Neural cell (in vitro differentiated cells): ENCODE data around the gene ATP8B4. TPM values are rescaled to one million over a fixed set of nuclear protein-coding genes. Genes with fewer than 3 reads are reported as not detected.

ENCODE experiments used
- H2AFZ ChIP-seq: fragments of 200-600, 300-800 bp; sonication (generic), shearing (Covaris generic); 2 replicates; pipeline ENCODE4 v1.6.0; 2014; ENCODE audit warnings: low read depth, mild to moderate bottlenecking, antibody characterized with exemption, low read length, moderate library complexity
- H3F3A ChIP-seq: fragments of 200-600 bp; shearing (Covaris generic); 2 replicates; pipeline ENCODE4 v1.6.1; 2016; ENCODE audit warnings: mild to moderate bottlenecking, moderate library complexity, mixed read lengths, antibody characterized with exemption, low read length; ENCODE audit not compliant: insufficient read depth, poor library complexity, severe bottlenecking
- H3K27ac ChIP-seq: fragments of 200-600, 300-800 bp; sonication (generic), shearing (Covaris generic); 2 replicates; pipeline ENCODE4 v1.5.1; 2014; ENCODE audit warnings: mild to moderate bottlenecking, low read length, moderate library complexity
- H3K27me3 ChIP-seq: fragments of 300-800, 200-600 bp; sonication (generic), shearing (Covaris generic); 2 replicates; pipeline ENCODE4 v1.6.0; 2014; ENCODE audit warnings: mild to moderate bottlenecking, low read depth, low read length, moderate library complexity; ENCODE audit not compliant: insufficient read depth
- H3K36me3 ChIP-seq: fragments of 300-800, 200-600 bp; sonication (generic), shearing (Covaris generic); 2 replicates; pipeline ENCODE4 v1.5.1; 2014; ENCODE audit warnings: mild to moderate bottlenecking, antibody characterized with exemption, low read length, moderate library complexity; ENCODE audit not compliant: insufficient read depth
- H3K4me2 ChIP-seq: fragments of 300-800, 200-600 bp; sonication (generic), shearing (Covaris generic); 2 replicates; pipeline ENCODE4 v1.6.0; 2014; ENCODE audit warnings: mild to moderate bottlenecking, low read length
- H3K4me3 ChIP-seq: fragments of 300-800, 200-600 bp; sonication (generic), shearing (Covaris generic); 2 replicates; pipeline ENCODE4 v1.5.1; 2014; ENCODE audit warnings: mild to moderate bottlenecking, low read length, moderate library complexity
- H3K79me2 ChIP-seq: fragments of 200-600 bp; shearing (Covaris generic); replicated peaks from 2 replicates; pipeline ENCODE4 v1.6.0; 2014; ENCODE audit warnings: mild to moderate bottlenecking, low read length, moderate library complexity; ENCODE audit not compliant: insufficient read depth
- H3K9ac ChIP-seq: fragments of 300-800, 200-600 bp; sonication (generic), shearing (Covaris generic); 2 replicates; pipeline ENCODE4 v1.6.1; 2016; ENCODE audit warnings: mild to moderate bottlenecking, low read length, mixed read lengths
- H3K9me2 ChIP-seq: fragments of 200-600 bp; shearing (Covaris generic); 2 replicates; pipeline ENCODE4 v1.6.1; 2016; ENCODE audit warnings: mild to moderate bottlenecking, low read length, mixed read lengths; ENCODE audit not compliant: insufficient read depth
- H3K9me3 ChIP-seq: fragments of 200-600, 300-800 bp; sonication (generic), shearing (Covaris generic); 2 replicates; pipeline ENCODE4 v1.6.1; 2016; ENCODE audit warnings: mild to moderate bottlenecking, mixed run types, low read length, moderate library complexity, mixed read lengths
- H4K20me1 ChIP-seq: fragments of 200-600 bp; shearing (Covaris generic); 2 replicates; pipeline ENCODE4 v1.6.1; 2016; ENCODE audit warnings: mild to moderate bottlenecking, mixed run types; ENCODE audit not compliant: insufficient read depth
- EP300 ChIP-seq: fragments of 450-650 bp; conservative IDR thresholded peaks from 2 replicates; pipeline ENCODE4 v1.6.1; 2014; ENCODE audit warnings: antibody characterized with exemption, mild to moderate bottlenecking, moderate library complexity; ENCODE audit not compliant: poor library complexity, severe bottlenecking
- EZH2 ChIP-seq: fragments of 200-600, 300-800 bp; shearing (Covaris generic), sonication (generic); IDR thresholded peaks from 2 replicates; pipeline ENCODE4 v1.6.1; 2014; ENCODE audit warnings: antibody characterized with exemption, low read length, borderline replicate concordance, mild to moderate bottlenecking; ENCODE audit not compliant: insufficient read depth, poor library complexity, severe bottlenecking
- MXI1 ChIP-seq: fragments of 450-650 bp; conservative IDR thresholded peaks from 2 replicates; pipeline ENCODE4 v1.6.1; 2014; ENCODE audit warnings: antibody characterized with exemption, mild to moderate bottlenecking; ENCODE audit not compliant: poor library complexity, severe bottlenecking
- POLR2AphosphoS5 ChIP-seq: IDR thresholded peaks from 2 replicates; pipeline ENCODE4 v1.6.1; 2012
- RAD21 ChIP-seq: fragments of 450-650 bp; conservative IDR thresholded peaks from 2 replicates; pipeline ENCODE4 v1.6.1; 2014; ENCODE audit warnings: antibody characterized with exemption, mild to moderate bottlenecking, moderate library complexity
- SMC3 ChIP-seq: fragments of 450-650 bp; conservative IDR thresholded peaks from 2 replicates; pipeline ENCODE4 v1.6.1; 2014; ENCODE audit warnings: antibody characterized with exemption, mild to moderate bottlenecking, moderate library complexity; ENCODE audit not compliant: poor library complexity
- TAF1 ChIP-seq: IDR thresholded peaks from 2 replicates; pipeline ENCODE4 v1.6.1; 2012; ENCODE audit warnings: low read depth
- polyA plus RNA-seq: library from polyadenylated mRNA; depleted of rRNA; stranded (reverse); fragments of >200 nt; gene quantifications from 2 replicates; pipeline ENCODE4 v1.2.3, GENCODE V29; 2014
- TF ChIP-seq, protein P1 (sequence below): fragments of 450-650 bp; IDR thresholded peaks from 2 replicates; pipeline ENCODE4 v1.5.1; 2014; ENCODE audit warnings: antibody characterized with exemption, mild to moderate bottlenecking, moderate library complexity; ENCODE audit not compliant: poor library complexity, severe bottlenecking
- TF ChIP-seq, protein P2 (sequence below): IDR thresholded peaks from 2 replicates; pipeline ENCODE4 v1.6.1; 2012; ENCODE audit warnings: borderline replicate concordance

The ATP8B4 gene
- polyA plus RNA-seq, 1 donor from 2014 or later, result 2.9 TPM

DNA sequence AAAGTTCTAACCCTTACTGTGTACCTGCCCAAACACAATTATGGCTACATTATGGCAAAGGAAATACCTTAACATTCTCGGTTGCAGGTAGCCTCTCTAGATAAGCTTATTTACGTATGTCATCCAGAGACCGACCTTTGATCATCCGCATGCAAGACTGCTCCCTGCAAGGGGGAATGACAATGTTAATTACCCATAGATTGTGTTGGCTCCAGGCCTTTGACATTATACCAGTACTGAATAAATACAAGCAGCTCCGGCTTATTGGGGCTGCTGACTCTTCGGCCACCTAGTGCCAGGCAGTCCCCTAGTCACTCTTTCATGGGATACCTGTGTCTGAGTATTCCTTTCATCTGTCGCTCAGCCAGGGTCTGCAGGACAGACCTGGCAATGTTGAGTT, 274.6 kb downstream of the ATP8B4 start:
- Histone ChIP-seq H3K79me2 (no peaks in the 10 kb centered on the region), H3K9me3 (no peaks in the 10 kb centered on the region), H3K4me3 (no peak overlapping the region), H3F3A (no peaks in the 10 kb centered on the region), H3K9me2 (no peaks in the 10 kb centered on the region), H3K27me3 (no peaks in the 10 kb centered on the region), H3K36me3 (no peaks in the 10 kb centered on the region), H3K9ac (no peak overlapping the region), H4K20me1 (no peaks in the 10 kb centered on the region), H3K27ac (no peak overlapping the region), H3K4me2 (no peak overlapping the region), H2AFZ (no peak overlapping the region)
- TF ChIP-seq TAF1, result no peak
- no peak for TF ChIP-seq EP300
- TF ChIP-seq, protein P1, sequence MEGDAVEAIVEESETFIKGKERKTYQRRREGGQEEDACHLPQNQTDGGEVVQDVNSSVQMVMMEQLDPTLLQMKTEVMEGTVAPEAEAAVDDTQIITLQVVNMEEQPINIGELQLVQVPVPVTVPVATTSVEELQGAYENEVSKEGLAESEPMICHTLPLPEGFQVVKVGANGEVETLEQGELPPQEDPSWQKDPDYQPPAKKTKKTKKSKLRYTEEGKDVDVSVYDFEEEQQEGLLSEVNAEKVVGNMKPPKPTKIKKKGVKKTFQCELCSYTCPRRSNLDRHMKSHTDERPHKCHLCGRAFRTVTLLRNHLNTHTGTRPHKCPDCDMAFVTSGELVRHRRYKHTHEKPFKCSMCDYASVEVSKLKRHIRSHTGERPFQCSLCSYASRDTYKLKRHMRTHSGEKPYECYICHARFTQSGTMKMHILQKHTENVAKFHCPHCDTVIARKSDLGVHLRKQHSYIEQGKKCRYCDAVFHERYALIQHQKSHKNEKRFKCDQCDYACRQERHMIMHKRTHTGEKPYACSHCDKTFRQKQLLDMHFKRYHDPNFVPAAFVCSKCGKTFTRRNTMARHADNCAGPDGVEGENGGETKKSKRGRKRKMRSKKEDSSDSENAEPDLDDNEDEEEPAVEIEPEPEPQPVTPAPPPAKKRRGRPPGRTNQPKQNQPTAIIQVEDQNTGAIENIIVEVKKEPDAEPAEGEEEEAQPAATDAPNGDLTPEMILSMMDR, result no peak
- TF ChIP-seq, protein P2, sequence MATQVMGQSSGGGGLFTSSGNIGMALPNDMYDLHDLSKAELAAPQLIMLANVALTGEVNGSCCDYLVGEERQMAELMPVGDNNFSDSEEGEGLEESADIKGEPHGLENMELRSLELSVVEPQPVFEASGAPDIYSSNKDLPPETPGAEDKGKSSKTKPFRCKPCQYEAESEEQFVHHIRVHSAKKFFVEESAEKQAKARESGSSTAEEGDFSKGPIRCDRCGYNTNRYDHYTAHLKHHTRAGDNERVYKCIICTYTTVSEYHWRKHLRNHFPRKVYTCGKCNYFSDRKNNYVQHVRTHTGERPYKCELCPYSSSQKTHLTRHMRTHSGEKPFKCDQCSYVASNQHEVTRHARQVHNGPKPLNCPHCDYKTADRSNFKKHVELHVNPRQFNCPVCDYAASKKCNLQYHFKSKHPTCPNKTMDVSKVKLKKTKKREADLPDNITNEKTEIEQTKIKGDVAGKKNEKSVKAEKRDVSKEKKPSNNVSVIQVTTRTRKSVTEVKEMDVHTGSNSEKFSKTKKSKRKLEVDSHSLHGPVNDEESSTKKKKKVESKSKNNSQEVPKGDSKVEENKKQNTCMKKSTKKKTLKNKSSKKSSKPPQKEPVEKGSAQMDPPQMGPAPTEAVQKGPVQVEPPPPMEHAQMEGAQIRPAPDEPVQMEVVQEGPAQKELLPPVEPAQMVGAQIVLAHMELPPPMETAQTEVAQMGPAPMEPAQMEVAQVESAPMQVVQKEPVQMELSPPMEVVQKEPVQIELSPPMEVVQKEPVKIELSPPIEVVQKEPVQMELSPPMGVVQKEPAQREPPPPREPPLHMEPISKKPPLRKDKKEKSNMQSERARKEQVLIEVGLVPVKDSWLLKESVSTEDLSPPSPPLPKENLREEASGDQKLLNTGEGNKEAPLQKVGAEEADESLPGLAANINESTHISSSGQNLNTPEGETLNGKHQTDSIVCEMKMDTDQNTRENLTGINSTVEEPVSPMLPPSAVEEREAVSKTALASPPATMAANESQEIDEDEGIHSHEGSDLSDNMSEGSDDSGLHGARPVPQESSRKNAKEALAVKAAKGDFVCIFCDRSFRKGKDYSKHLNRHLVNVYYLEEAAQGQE, result no peak
- no peak for TF ChIP-seq POLR2AphosphoS5
- TF ChIP-seq EZH2, result no peak
- no peak for TF ChIP-seq MXI1
- no peak for TF ChIP-seq SMC3
- no peak for TF ChIP-seq RAD21

DNA sequence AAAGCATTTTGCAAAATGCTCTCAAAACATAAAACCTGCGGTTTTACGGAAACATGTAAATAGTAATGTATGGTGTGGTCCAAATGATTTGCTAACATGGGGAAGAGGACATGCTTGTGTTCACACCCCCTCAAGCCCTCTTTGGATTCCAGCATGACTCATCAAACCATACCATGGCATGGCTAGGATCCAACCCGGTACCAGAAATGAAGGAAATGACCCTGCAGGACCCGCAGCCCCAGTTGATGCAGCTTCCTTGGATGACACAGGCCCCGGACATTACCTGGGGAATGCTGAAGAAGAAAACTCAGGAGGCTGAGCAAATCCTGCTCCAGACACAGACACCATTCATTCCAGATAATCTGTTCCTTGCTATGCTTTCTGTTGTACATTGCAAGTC, 275.3 kb downstream of the ATP8B4 start:
- Histone ChIP-seq H3K27ac (no peak overlapping the region), H3K79me2 (no peaks in the 10 kb centered on the region), H3K36me3 (no peaks in the 10 kb centered on the region), H4K20me1 (no peaks in the 10 kb centered on the region), H2AFZ (no peak overlapping the region), H3K27me3 (no peaks in the 10 kb centered on the region), H3K4me3 (no peak overlapping the region), H3F3A (no peaks in the 10 kb centered on the region), H3K9me2 (no peaks in the 10 kb centered on the region), H3K4me2 (no peak overlapping the region), H3K9me3 (no peaks in the 10 kb centered on the region), H3K9ac (no peak overlapping the region)
- TF ChIP-seq SMC3 (no peak), POLR2AphosphoS5 (no peak), TAF1 (no peak), EP300 (no peak), EZH2 (no peak)
- TF ChIP-seq, protein P1, result no peak
